Activated naive CD8-positive, alpha-beta T cell treated with anti-CD3 and anti-CD28 coated beads, Interleukin-2, amount 10 ng/mL, durations not matched to agents 7 days and 5 days (primary cell): ENCODE data around the gene SLC22A17. TPM values are rescaled to one million over a fixed set of nuclear protein-coding genes. Genes with fewer than 3 reads are reported as not detected.
"Not testable (repeated sequence)": the region's sequence is repeated elsewhere in the genome, so short reads cannot be mapped to it uniquely, and the experiment has no call there.

Experiments
- ATAC-seq: fragments of 150-1000 bp; cut with Tn5 transposase; one replicate; pipeline ENCODE4 v1.10.0; 2021; ENCODE audit warnings: low read depth, moderate library complexity
- POLR2A ChIA-PET: fragments of 350-600 bp; sonication (Branson Sonifier 250); formaldehyde crosslinking; loops from one replicate; lab custom pipeline; 2021; ENCODE audit warnings: antibody characterized with exemption; lab: Charles Lee
- DNase-seq: peaks from one replicate; pipeline ENCODE4 v3.0.0; 2021
- H3K27ac Mint-ChIP-seq: one replicate; pipeline ENCODE4 v1.8.0; 2022; ENCODE audit warnings: mild to moderate bottlenecking, mixed read lengths
- H3K27me3 Mint-ChIP-seq: one replicate; pipeline ENCODE4 v1.8.0; 2022; ENCODE audit warnings: mild to moderate bottlenecking, moderate library complexity, mixed read lengths
- H3K36me3 Mint-ChIP-seq: one replicate; pipeline ENCODE4 v1.8.0; 2021; ENCODE audit warnings: mild to moderate bottlenecking, mixed read lengths
- H3K4me1 Mint-ChIP-seq: one replicate; pipeline ENCODE4 v1.8.0; 2021; ENCODE audit warnings: mixed read lengths
- H3K4me3 Mint-ChIP-seq: one replicate; pipeline ENCODE4 v1.8.0; 2022; ENCODE audit warnings: mild to moderate bottlenecking, moderate library complexity, mixed read lengths
- H3K9me3 Mint-ChIP-seq: one replicate; pipeline ENCODE4 v1.8.0; 2021; ENCODE audit warnings: mixed read lengths
- total RNA-seq, 2 experiments: library from RNA; stranded (reverse); gene quantifications; one replicate each; pipeline ENCODE4 v1.2.3, GENCODE V29; 2021

The SLC22A17 gene
- total RNA-seq, 2 experiments from 2014 or later: 3.4 to 4.8 TPM

DNA sequence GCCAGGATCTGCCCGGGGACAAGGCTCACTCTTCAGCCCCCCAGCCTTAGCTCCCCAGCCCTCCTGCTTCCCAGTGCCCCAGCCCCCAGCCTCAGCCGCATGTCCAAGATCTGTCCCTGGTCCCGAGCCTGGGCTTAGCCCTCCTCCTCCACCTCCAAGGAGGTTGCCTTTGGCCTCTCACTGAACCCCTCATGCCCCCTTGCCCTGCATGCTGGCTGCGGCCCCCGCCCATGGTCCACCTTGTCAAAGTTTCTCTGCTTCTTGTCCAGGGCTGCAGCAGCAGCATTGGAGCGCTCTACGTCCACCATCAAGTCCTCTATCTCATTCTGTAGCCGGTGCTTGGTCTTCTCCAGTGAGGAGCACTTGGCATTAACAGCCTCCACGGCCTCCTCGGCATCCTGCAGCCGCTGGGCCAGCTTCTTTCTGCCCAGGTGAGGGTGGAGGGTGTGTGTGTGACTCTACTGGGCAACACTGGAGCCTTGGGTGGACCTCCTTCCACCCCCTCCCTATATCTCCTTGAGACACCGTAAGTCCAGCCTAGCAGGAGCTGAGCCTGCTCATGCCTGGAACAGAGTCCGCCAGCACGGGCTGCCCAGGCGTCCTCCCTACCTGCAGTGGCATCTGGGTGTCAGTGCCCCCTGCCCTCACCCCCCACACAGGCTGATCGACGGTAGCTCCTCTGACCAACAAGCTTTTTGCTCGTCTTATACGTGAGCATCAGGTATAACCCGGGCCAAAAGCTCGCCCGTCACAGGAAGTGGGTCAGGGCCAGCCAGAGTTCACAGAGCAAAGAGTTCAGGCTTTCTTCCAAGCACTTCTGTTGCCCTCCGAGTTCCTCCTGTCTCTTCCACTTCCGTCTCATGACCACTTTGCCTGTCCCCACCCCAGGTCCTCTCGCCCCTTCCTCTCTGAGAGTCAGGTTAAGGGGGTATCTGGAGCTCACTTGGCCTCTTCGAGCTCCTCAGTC, 35.5 kb upstream of the SLC22A17 start:
- POLR2A ChIA-PET: no interaction called here
- no peaks in the 10 kb centered on the region for H3K4me1 Mint-ChIP-seq
- H3K27ac Mint-ChIP-seq: no peak overlapping the region
- no peaks in the 10 kb centered on the region for H3K9me3 Mint-ChIP-seq
- H3K27me3 Mint-ChIP-seq: peaks cover 2% of the 10 kb centered on the region
- DNase-seq (no peak), ATAC-seq (no peak)
- H3K36me3 Mint-ChIP-seq: no peaks in the 10 kb centered on the region
- no peak overlapping the region for H3K4me3 Mint-ChIP-seq

DNA sequence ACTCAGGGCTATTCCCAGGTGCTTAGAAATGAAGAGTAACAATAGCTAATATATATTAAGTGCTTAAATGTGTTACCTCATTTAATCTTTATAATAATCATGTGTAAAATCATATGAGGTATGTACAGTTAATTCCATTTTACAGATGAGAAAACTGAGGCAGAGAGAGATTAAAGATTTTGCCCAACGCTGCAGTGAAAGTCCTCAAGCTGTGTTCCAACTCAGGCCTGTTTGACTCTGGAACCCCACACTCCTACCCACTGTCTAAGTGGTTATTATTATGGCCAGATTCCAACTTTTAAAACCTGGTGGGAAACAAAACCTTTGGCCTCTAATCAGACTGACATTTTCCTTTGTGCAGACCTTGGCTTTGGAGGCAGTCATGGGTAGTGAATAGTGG, 34.3 kb upstream of the SLC22A17 start:
- POLR2A ChIA-PET: no interaction called here
- Mint-ChIP-seq H3K4me3 (no peak overlapping the region), H3K27ac (no peak overlapping the region), H3K27me3 (peaks cover 7% of the 10 kb centered on the region), H3K4me1 (peaks cover 2% of the 10 kb centered on the region), H3K36me3 (no peaks in the 10 kb centered on the region), H3K9me3 (no peaks in the 10 kb centered on the region)
- DNase-seq (no peak), ATAC-seq (no peak)

DNA sequence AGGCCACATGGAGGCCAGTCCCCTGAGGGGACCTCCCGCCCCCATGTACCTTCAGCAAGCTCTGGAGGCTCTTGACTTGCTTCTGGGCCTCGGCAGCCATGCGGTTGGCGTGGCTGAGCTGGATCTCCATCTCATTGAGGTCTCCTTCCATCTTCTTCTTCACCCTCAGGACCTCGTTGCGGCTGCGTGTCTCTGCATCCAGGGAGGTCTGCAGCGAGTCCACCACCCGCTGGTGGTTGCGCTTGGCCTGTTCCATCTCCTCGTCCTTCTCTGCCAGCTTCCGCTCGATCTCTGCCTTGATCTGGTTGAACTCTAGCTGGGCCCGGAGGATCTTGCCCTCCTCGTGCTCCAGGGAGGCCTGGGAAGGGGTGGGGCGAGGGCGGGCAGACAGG, 33.6 kb upstream of the SLC22A17 start:
- H3K27me3 Mint-ChIP-seq, H3K36me3 Mint-ChIP-seq, POLR2A ChIA-PET, H3K4me3 Mint-ChIP-seq, H3K4me1 Mint-ChIP-seq, H3K27ac Mint-ChIP-seq, ATAC-seq, H3K9me3 Mint-ChIP-seq, DNase-seq: not testable (repeated sequence)

DNA sequence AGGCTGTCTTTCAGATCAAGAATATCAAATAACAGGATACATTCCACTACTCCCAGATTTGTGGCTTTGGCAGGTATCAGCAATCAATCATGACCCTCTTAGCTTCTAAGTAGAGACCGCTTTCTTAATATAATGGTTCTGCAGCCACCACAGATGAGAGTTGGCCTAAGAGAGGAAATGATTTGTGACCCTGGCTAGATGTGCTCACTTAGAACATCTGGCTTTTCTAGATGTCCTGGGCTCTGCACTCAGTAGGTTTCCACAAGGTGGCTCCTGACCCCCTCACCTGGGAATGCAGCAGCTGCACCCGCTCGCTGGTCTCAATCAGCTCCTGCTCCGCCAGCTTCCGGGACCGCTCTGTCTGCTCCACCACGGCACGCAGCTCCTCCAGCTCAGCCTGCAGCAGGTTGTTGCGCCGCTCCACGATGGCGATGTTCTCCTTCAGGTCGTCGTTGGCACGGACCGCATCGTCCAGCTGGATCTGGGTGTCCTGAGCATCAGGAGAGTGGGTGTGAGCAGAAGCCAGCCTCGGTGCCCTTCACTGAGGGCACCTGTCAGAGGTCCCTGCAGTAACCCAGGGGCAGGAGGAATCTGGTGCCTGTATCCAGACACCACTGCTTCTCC, 33.1 kb upstream of the SLC22A17 start:
- H3K27ac Mint-ChIP-seq: no peak overlapping the region
- POLR2A ChIA-PET: no interaction called here
- no peak for ATAC-seq
- no peak overlapping the region for H3K4me3 Mint-ChIP-seq
- H3K9me3 Mint-ChIP-seq: no peaks in the 10 kb centered on the region
- peaks cover 2% of the 10 kb centered on the region for H3K4me1 Mint-ChIP-seq
- H3K27me3 Mint-ChIP-seq: peaks cover 9% of the 10 kb centered on the region
- H3K36me3 Mint-ChIP-seq: no peaks in the 10 kb centered on the region
- no peak for DNase-seq

DNA sequence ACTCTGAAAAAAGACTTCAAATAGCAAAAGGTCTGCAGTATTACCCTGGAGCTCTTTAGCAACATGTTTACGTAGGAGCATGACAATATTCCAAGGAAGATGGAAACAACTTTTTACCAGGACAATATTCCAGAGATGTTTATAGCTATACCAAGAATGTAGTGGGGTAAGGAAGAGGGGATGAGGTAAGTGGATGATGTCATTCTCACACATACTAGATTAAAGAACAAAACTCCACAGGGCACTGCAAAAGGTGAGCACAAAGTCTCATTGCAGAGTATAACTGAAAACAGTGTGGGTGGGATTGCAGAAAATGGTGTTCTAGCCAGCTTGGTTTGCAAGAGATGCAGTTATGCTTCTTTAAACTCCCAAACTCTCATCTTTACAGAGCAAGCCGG, 32.6 kb upstream of the SLC22A17 start:
- Mint-ChIP-seq H3K9me3 (no peaks in the 10 kb centered on the region), H3K27me3 (peaks cover 9% of the 10 kb centered on the region), H3K27ac (no peak overlapping the region), H3K4me1 (peaks cover 2% of the 10 kb centered on the region), H3K4me3 (no peak overlapping the region), H3K36me3 (no peaks in the 10 kb centered on the region)
- DNase-seq: no peak
- POLR2A ChIA-PET: no interaction called here
- ATAC-seq: no peak

DNA sequence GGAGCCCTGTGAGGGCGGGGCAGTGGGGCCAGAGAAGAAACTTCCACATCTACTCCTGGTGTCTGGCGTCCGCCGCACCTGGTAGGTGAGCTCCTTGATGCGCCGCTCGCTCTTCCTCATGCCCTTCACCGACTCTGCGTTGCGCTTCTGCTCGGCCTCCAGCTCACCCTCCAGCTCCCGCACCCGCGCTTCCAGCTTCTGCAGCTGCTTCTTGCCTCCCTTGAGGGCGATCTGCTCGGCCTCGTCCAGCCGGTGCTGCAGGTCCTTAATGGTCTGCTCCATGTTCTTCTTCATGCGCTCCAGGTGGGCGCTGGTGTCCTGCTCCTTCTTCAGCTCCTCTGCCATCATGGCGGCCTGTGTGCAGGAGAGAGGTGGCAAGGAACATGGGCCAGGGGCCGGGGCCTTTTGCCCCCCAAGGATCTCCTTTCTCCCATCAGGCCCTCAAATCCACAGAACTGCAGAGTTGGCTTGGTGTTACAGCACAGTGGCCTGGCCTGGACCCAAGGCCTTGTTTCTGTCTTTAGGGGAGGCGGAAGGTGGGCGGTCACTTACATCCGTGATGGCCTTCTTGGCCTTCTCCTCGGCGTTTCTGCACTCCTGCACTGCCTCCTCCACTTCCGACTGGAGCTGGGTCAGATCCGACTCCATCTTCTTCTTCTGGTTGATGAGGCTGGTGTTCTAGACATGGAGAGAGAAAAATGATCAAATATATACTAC, 31.8 kb upstream of the SLC22A17 start:
- Mint-ChIP-seq H3K27ac (no peak overlapping the region), H3K27me3 (peaks cover 9% of the 10 kb centered on the region), H3K36me3 (no peaks in the 10 kb centered on the region), H3K4me3 (no peak overlapping the region), H3K9me3 (no peaks in the 10 kb centered on the region), H3K4me1 (peaks cover 3% of the 10 kb centered on the region)
- ATAC-seq (no peak), DNase-seq (no peak)
- POLR2A ChIA-PET: no interaction called here

DNA sequence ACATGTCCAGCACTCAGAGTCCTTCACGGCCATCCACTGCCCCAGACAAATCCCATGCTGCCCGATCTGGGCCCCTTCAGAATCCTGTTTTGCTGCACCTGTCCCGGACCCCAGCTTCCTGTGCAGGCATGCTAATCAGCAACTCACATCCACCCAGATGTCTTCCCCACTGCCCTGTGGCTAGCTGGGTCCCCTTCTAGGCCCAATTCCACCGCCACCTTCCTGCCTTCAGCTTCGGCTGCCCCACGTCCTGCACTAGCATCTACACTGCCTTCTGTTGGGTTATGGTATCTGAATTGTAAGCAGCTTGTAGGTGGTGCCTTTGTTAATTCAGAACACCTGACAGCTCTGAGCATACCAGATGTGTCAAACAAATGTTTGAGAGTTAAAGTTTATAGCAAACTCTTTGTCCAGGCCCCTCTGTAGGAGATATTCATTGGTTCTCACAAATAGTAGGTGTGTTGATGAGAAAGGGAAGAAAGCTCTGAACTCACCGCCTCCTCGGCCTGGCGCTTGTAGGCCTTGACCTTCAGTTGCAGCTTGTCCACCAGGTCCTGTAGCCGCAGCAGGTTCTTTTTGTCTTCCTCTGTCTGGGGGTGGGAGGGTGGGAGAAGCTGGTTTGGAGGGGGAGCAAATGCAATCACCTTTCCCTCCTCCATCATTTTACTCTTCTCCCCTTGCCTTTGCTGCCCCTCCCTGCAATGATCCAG, 30.2 kb upstream of the SLC22A17 start:
- Mint-ChIP-seq H3K27me3 (peaks cover 9% of the 10 kb centered on the region), H3K4me1 (peaks cover 3% of the 10 kb centered on the region), H3K36me3 (no peaks in the 10 kb centered on the region), H3K9me3 (no peaks in the 10 kb centered on the region), H3K27ac (no peak overlapping the region), H3K4me3 (no peak overlapping the region)
- POLR2A ChIA-PET: no interaction called here
- DNase-seq: no peak
- no peak for ATAC-seq

DNA sequence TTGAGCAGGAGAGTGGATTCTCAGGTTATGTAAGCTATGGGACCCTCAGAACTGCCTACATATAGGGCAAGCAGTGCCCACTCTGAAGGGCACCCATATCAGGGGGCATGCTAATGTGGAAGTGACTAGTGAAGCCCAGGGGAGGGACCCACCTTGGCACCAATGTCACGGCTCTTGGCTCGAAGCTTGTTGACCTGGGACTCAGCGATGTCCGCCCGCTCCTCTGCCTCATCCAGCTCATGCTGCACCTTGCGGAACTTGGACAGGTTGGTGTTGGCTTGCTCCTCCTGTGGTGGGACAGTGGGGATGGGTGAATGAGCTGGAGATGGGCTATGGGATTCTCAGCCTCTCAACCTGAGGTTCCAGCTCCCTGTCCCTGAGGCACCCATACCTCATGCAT, 29.6 kb upstream of the SLC22A17 start:
- Mint-ChIP-seq H3K36me3 (no peaks in the 10 kb centered on the region), H3K27me3 (peaks cover 9% of the 10 kb centered on the region), H3K27ac (no peak overlapping the region), H3K4me3 (no peak overlapping the region), H3K4me1 (peaks cover 9% of the 10 kb centered on the region), H3K9me3 (no peaks in the 10 kb centered on the region)
- POLR2A ChIA-PET: no interaction called here
- no peak for DNase-seq
- ATAC-seq: no peak

DNA sequence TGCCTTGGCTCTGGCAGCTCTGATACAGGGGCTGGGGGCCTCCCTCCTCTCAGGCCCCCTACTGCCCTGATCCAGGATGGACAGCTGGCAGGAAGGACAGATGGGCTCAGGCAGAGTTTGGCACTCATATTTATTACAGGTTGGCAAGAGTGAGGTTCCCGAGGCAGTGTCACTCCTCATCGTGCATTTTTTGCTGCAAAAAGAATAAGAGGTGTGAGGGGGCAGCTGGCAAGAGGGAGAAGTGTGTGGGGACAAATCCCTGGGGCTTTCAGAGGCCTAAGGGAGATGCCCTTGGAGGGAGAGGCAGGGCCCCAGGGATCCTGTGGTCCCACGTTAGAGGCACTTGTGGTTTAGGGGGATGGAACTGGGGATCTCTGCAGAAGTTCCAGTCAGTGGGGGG, 29.2 kb upstream of the SLC22A17 start:
- Mint-ChIP-seq H3K4me1 (peaks cover 9% of the 10 kb centered on the region), H3K4me3 (no peak overlapping the region), H3K27ac (no peak overlapping the region), H3K36me3 (no peaks in the 10 kb centered on the region), H3K27me3 (peaks cover 9% of the 10 kb centered on the region), H3K9me3 (no peaks in the 10 kb centered on the region)
- ATAC-seq: no peak
- POLR2A ChIA-PET: no interaction called here
- no peak for DNase-seq

DNA sequence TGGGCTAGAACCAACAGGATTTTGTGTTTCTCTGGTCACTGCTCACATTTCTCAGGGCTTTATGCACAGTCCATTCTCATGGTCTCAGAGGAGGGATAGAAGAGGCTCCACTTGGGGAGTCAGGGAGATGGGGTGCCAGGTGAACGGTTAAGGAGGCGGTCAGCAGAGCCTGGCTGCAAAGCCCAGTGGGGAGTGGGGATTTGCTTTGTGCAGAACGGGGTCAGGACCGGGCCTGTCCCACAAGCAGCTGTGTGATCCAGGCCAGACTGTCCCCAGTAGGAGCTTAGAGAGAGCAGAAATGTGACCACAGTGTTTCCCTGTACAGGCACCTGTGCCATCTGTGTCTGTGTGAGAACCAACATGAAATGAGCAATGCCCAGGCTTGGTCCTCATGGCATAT, 28.3 kb upstream of the SLC22A17 start:
- Mint-ChIP-seq H3K4me1 (peaks cover 9% of the 10 kb centered on the region), H3K27ac (no peak overlapping the region), H3K36me3 (no peaks in the 10 kb centered on the region), H3K9me3 (no peaks in the 10 kb centered on the region), H3K4me3 (no peak overlapping the region), H3K27me3 (peaks cover 9% of the 10 kb centered on the region)
- POLR2A ChIA-PET: interaction anchor here (1.6 kb wide), 1 partner anchor 60 kb away, joined by 5 read pairs; the partner anchor contains the start of gene PABPN1
- ATAC-seq: no peak
- no peak for DNase-seq

DNA sequence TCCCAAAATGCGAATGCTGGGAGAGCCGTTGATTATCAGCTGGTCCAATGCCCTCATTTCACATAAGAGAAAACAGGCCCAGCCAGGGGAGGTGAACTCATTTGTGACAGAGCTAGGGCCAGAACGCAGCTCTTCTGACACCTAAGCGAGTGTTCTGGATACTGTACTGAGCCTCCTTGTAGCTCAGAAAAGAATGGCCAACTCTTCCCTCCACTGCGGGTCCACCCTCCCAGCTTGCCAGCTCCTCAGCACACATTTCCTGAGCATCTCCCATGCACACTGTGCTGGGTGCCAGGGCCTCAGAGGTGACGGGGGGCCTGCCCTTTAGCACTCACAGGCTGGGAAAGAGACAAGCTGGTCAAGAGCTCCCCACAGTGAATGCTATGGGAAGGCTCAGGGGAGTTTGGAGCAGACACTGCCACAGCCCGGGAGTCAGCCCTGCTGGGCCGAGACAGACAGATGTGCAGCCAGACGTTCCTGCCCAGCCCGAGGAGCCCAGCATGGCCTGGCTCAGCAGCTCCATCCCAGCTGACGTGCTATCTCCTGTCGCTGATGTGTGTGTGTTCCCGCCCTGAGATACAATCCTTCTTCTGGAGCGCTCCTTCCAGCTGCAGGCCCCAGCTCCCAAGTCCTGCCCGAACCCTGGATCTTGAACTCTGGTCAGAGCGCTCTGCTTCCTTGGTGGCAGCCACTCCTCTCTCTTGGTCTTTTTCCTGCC, 27.7 kb upstream of the SLC22A17 start:
- no peak for DNase-seq
- H3K4me3 Mint-ChIP-seq: no peak overlapping the region
- peaks cover 9% of the 10 kb centered on the region for H3K4me1 Mint-ChIP-seq
- no peak overlapping the region for H3K27ac Mint-ChIP-seq
- POLR2A ChIA-PET: interaction anchor here (0.7 to 1.6 kb wide), 3 partner anchors 54 to 59 kb away, joined by 3 to 11 read pairs (median 5); partner anchors contain the start of gene PABPN1
- H3K27me3 Mint-ChIP-seq: peaks cover 9% of the 10 kb centered on the region
- H3K9me3 Mint-ChIP-seq: no peaks in the 10 kb centered on the region
- no peaks in the 10 kb centered on the region for H3K36me3 Mint-ChIP-seq
- ATAC-seq: peak; percentile 14

DNA sequence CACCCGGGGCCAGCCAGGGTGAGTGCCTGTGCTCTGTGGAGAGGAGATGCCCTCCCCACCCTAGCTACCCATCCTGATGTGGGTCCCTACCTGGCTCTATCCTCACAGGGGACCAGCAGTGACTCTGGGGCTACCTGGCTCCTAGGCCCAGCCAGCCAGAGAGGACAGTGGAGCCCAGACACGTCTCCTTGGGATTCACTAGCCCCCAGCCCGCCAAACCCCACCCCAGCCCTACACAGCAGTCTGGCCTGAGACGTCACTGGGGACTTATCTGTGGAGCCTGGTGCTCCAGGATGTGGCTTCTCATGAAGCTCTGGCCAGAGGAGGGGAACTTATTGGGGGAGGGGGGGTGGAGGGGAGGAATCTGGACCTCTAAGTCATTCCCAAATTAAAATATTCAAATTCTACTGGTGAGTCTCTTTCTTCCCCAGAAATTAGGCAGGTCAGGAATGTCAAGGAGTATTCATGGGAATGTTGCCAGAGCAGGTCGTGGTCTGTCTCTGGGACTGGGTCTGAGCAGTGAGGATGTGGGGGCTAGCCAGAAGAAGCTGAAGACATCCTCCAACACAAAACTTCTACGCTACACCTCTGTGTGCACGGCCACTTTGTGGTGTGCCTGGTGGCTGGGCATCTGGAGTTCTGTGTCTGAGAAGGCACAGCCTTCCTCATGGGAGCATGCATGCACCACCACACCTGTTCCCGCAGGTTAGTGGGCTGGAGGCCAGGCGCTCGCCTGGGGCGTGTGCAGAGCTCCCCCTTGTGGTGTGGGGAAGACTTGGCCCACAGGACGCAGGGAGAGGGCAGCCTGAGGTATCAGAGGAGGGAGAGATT, 26.9 kb upstream of the SLC22A17 start:
- Mint-ChIP-seq H3K9me3 (no peaks in the 10 kb centered on the region), H3K27me3 (peaks cover 9% of the 10 kb centered on the region), H3K27ac (no peak overlapping the region), H3K36me3 (no peaks in the 10 kb centered on the region), H3K4me3 (no peak overlapping the region), H3K4me1 (peaks cover 9% of the 10 kb centered on the region)
- peak; percentile 81 for ATAC-seq
- peak; percentile 74 for DNase-seq
- POLR2A ChIA-PET: interaction anchor here (0.7 to 1.6 kb wide), 4 partner anchors 53 to 828 kb away, joined by 3 to 11 read pairs (median 4); partner anchors contain the start of gene PABPN1
